GM10847 (cell line): ENCODE data around the gene RGS19.
A peak's percentile ranks its signal among the peaks of the same experiment; 100 is the strongest.

ENCODE experiments used
- POLR2A ChIP-seq: IDR thresholded peaks from 2 replicates; pipeline ENCODE4 v1.6.1; 2011; ENCODE audit not compliant: insufficient read length; ENCODE audit errors: extremely low read depth

RGS19 gene

DNA sequence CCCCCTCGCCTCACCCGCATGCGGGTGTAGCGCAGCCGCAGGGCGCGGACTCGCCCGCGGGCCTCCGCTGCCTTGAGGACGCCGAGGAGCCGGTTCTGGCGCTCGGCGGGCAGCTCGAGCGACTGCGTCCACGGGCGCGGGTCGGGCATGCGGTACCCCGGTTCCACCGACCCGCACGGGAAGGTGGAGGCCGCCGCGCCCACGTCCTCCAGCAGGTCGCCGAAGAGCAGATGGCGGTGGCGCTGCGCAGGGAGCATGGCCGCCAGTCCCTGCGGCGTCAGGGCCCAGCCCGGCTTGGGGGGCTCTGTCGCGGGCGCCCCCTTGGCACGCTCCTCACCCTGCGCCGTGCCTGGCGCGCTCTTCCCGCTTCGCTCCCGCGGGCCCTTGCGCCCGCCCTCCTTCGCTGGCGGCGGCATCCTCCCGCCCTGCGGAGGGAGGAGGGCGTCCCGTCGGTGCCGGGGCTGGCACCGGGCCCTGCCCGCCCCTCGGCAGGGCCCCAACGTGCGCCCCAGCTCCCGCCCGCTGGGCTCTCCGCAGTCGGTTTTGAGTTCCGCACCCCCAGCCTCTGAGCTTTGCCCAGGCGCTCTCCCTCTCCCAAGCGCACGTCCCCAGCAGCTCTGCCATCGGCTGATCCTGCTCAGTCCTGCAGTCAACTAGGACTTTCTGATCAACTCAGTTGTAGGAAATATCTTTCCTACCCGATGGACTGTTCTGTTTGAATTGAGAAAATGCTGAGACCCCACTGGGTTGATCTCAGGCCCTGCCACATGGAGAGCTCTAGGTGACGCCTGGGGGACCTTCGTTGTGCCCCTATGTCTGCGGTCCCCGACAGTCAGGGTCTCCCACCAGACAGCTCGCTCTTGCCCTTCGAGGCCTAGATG lies 4.7 kb upstream of the RGS19 start, which contains the start of gene LKAAEAR1:
Gene LKAAEAR1, minus strand, starts transcription at position 595 of the 881 bp plus-strand sequence. Its CDS starts 179 bp downstream, at position 416.
- no peak for TF ChIP-seq POLR2A

- no peak for TF ChIP-seq POLR2A
Observed at GRCh38 chr20:64083378-64083803, 4.1 kb upstream of the RGS19 start.

GRCh38 chr20:64082820-64083377 lies 3.6 kb upstream of the RGS19 start:
- TF ChIP-seq POLR2A = no peak

DNA sequence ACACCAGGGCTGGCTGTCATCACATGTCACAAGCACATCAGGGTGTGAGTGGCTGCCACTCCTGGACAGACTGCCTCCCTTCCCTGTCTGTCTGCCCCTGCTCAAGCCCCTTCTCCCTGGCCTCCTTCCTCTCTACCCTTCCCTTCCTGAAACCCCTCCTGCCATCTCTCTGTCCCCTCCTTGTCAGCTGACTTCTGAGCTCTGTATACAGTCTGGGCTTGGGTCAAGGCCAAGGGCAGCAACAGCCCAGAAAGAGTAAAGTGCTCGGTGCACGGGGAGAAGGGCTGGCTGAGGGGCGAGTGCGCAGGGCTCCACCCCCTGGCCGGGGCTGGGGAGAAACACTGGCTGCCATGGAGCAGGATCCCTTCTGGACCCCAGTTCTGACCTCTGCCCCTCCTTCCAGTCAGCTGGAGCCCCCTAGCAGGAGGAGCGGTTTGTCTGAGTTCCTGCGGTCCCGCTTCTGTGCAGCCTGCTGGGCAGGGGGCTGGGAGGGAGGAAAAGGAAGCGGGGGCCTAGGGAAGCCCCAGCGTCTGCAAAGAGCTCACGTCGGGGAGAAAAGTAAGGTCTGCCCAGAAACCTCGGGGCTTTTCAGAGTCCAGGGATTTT lies 2.9 kb upstream of the RGS19 start:
- no peak for TF ChIP-seq POLR2A

- no peak for TF ChIP-seq POLR2A
Observed at GRCh38 chr20:64081624-64081964, 2.3 kb upstream of the RGS19 start.

DNA sequence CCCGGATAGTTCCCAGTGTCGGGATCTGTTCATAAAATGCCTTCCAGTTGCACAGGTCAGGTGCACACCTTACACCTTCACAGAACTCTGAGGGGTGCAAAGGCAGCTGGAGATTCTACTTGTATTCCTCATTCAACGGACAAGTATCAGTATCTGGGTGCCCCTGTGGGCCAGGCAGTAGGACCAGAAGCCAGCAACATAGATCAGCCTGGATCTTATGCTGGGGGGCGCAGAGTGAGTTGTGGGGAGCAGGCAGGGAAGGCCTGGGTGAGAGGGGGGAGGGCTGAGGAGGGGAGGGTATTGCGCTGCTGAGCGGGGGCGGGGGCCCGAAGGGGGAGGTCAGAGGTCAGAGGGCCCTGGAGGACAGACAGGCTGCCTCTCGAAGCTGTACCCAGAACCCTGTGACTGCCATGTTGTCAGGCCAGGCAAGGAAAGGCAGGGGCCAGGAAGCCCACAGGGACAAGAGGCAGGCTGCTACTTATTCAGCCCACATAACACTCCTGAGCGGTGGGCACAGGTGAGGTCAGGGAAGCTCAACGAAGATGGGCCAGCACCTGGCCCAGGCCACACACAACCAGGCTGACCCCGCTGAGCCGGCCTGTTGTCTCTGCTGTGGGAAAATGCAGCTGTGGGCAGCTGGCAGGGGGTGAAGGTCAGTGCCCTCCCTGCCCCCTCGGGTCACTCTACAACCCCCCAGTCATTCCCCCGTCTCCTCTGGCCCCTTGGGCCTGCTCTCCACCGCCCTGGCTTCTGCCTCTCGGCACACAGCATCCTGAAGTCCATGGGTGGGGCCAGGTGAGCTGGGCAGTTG lies 1.7 kb upstream of the RGS19 start:
- no peak for TF ChIP-seq POLR2A

DNA sequence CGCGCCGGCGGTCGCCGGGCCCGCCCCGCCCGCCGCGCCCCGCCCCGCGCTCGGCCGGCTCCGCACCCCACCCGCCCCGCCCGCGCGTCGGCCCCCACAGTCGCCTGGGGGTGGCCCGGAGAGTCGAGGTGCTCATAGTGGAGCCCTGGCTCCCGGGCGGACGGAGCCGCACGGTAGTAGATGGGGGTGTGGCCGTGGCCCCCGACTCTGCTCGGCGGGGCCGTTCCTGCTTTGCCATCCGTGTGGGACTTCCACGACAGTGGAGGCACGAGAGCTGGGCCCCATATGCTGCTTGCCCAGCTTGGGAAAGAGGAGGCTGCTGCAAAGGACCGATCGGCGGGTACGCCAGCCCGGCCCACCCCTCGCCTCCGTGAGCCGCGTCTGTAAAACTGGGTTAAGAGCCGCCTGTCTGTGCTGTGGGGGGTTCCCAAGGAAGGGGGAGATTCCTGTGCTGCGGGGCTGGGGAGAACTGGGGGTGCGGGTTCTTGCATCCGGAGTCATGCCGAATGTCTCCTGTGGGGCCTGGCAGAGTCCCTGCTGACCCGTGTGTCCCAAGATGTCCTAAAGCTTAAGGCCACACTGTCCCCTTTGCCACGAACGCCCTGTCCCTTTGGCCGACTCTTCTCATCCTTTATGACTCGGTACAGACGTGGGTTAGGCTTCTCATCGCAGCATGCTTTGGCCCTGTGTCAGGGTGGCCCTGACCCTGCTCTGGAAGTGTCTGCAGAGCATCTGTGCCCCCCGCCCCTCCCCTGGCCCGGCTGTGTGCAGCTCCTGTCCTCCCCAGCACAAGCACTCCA lies 895 bp upstream of the RGS19 start, which contains the start of gene OPRL1:
Gene OPRL1, plus strand, starts transcription at position 70 of the 800 bp plus-strand sequence. CDS start 12,639 bp downstream, outside the sequence.
- TF ChIP-seq POLR2A = peak; percentile 5

DNA sequence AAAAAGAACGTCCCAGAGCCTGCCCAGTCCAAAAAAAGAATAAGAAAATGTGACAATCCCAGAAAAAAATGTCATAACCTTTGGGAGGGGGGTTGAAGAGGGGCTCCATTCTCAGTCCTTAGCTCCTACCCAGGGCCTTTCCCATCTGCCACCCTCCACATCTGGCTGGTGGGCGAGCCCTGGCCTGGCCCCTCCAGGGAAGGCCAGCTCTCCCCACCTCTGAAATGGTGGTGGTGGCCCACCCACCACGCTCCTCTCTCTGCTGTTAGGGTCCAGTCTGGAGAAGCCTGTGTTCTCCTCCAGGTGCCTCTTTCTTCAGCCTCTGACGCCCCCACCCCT lies 415 bp downstream of the RGS19 start:
- TF ChIP-seq POLR2A = no peak

DNA sequence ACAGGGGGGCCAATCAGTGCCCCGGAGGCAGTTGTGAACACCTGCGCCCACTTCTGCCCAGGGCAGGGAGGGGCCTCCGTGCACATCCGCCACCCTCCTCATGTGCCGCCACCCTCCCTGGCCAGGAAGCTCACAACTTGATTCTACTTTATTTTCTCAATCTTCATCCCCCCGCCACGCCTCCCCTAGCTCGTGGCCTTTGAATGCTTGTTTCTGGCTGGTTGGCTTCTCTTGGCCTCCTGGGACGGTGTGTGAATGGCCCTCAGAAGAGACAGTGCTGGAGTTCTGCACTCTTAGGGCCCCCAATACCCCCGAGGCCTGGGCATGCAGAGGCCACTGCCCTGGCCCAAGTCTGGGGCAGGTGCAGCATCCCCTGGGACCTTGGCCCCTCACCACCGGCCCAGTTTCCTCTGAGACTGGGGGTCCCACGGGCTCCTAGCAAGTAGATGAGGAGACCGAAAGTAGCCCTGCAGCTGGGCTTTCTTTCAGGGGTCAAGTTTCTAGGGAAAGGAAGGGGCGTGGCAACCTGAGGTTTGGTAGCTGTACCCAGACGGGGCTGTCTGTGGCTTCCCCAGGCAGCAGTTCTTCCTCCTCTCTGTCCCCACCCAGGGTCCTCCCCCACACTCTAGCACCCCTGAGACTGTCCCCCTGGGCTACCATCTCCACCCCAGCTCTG lies 1.3 kb downstream of the RGS19 start:
- peak; percentile 10 for TF ChIP-seq POLR2A

DNA sequence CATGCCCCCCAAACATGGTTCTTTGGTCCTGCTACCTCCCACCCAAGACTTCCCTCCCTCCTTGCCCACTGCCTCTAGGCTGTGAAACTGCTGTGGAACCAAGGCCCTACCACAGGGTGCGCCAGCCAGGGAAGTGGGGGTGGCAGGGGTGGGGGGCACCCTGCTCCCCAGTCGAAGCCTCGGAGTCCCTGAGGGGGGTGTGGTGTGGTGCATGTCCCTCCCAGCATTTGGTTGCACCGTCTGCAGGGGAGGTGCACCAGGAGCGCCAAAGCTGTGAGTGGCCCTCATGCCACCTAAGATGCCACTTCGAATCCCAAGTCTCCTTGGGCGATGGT lies 1.8 kb downstream of the RGS19 start:
- TF ChIP-seq POLR2A = no peak

DNA sequence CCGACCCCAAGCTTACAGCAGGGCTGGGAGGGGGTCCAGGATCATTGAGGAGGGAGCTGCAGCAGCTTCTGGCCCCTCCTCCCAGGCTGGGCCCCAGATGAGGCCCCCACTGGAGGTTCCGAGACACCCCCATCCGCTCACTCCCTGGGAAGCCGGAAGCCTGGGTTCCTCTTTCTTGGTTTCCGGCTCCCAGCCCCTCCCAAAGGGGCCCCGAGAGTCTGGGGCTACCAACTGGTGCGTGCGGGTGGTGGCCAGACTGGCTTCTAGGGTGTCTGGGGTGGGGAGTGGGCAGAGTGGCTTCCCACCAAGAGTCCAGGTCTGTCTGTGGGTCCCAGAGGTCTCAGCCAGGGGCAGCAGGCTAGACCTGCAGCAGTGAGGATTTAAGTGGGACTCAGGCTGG lies 2.2 kb downstream of the RGS19 start:
- peak; percentile 49 for TF ChIP-seq POLR2A

- TF ChIP-seq POLR2A = no peak
Observed at GRCh38 chr20:64076061-64076997, 3.0 kb downstream of the RGS19 start.

DNA sequence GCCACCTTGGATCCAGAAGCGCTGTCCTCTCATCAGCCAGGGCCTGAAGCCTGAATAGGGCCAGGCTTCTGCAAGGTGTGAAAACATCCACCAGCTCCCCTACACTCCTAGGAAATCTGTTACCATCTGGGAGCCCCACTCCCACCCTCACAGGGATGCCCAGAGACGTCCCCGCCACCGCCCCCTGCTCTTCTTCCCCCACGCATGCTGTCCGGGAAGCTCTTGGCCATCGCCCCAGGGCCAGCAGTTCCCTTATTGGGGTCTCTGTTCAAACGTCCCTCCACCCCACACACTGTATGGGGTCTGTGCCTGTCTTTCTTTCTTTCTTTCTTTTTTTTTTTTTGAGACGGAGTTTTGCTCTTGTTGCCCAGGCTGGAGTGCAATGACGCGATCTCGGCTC lies 3.8 kb downstream of the RGS19 start:
- TF ChIP-seq POLR2A = no peak
